Mesothelial cell of epicardium (in vitro differentiated cells): ENCODE measurements around the gene TIMMDC1. TPM values are rescaled to one million over a fixed set of nuclear protein-coding genes. Genes with fewer than 3 reads are reported as not detected.

ENCODE experiments used
- DNase-seq, 2 experiments: peaks; one replicate each; pipeline ENCODE4 v3.0.0; 2021; ENCODE audit warnings: low spot score in 2 of 2; ENCODE audit not compliant: unreplicated experiment in 2 of 2
- H3K27ac Mint-ChIP-seq: 2 replicates; pipeline ENCODE4 v1.8.0; 2021; ENCODE audit warnings: mixed read lengths
- H3K27me3 Mint-ChIP-seq: 2 replicates; pipeline ENCODE4 v1.8.0; 2021; ENCODE audit warnings: low read depth, mixed read lengths
- H3K36me3 Mint-ChIP-seq: 2 replicates; pipeline ENCODE4 v1.8.0; 2021; ENCODE audit warnings: mixed read lengths
- H3K4me1 Mint-ChIP-seq: 2 replicates; pipeline ENCODE4 v1.8.0; 2021; ENCODE audit warnings: mixed read lengths
- H3K4me3 Mint-ChIP-seq: 2 replicates; pipeline ENCODE4 v1.8.0; 2021; ENCODE audit warnings: mild to moderate bottlenecking, moderate library complexity, mixed read lengths
- H3K9me3 Mint-ChIP-seq: 2 replicates; pipeline ENCODE4 v1.8.0; 2021; ENCODE audit warnings: mixed read lengths
- total RNA-seq: library from RNA; stranded (reverse); gene quantifications from 3 replicates; pipeline ENCODE4 v1.2.1, GENCODE V29; 2021
- TF ChIP-seq, protein P1 (sequence below): fragments of 200-600 bp; sonication (generic); IDR thresholded peaks from one replicate; pipeline ENCODE4 v1.5.0; 2021; ENCODE audit warnings: antibody characterized with exemption; ENCODE audit not compliant: unreplicated experiment

TIMMDC1 gene, protein sequence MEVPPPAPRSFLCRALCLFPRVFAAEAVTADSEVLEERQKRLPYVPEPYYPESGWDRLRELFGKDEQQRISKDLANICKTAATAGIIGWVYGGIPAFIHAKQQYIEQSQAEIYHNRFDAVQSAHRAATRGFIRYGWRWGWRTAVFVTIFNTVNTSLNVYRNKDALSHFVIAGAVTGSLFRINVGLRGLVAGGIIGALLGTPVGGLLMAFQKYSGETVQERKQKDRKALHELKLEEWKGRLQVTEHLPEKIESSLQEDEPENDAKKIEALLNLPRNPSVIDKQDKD
- total RNA-seq = 93.9 to 102 TPM (median 95.9 TPM) in 3 replicates

DNA sequence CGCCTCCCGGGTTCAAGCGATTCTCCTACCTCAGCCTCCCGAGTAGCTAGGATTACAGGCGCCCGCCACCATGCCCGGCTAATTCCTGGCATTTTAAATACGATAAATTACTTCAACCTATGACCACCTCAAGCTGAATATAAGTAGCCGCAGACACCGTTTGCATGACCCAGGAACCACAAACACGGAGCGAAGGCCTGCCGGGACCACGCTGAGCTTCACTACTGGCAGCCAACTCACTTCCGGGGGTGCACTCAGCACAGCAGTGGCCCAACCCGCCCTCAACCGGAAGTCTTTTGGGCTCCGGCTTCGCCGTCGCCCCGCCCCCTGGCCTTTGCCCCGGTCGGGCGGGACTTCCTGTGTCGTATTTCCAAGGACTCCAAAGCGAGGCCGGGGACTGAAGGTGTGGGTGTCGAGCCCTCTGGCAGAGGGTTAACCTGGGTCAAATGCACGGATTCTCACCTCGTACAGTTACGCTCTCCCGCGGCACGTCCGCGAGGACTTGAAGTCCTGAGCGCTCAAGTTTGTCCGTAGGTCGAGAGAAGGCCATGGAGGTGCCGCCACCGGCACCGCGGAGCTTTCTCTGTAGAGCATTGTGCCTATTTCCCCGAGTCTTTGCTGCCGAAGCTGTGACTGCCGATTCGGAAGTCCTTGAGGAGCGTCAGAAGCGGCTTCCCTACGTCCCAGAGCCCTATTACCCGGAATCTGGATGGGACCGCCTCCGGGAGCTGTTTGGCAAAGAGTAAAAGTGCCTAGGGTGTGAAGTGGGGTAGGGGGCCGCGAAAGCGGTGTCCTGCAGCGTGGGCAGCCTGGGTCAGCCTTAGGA, at the start of gene TIMMDC1:
TSS of gene TIMMDC1 (plus strand) at position 362 of the 826 bp plus-strand sequence. CDS start at position 549, 187 bp downstream.
- Mint-ChIP-seq H3K9me3 (no peaks in the 10 kb centered on the region), H3K27ac (peak within 1 kb of the TSS; percentile 99), H3K36me3 (no peaks in the 10 kb centered on the region), H3K4me1 (peaks cover 25% of the 10 kb centered on the region), H3K4me3 (peak within 1 kb of the TSS; percentile 99), H3K27me3 (no peaks in the 10 kb centered on the region)
- TF ChIP-seq, protein P1, sequence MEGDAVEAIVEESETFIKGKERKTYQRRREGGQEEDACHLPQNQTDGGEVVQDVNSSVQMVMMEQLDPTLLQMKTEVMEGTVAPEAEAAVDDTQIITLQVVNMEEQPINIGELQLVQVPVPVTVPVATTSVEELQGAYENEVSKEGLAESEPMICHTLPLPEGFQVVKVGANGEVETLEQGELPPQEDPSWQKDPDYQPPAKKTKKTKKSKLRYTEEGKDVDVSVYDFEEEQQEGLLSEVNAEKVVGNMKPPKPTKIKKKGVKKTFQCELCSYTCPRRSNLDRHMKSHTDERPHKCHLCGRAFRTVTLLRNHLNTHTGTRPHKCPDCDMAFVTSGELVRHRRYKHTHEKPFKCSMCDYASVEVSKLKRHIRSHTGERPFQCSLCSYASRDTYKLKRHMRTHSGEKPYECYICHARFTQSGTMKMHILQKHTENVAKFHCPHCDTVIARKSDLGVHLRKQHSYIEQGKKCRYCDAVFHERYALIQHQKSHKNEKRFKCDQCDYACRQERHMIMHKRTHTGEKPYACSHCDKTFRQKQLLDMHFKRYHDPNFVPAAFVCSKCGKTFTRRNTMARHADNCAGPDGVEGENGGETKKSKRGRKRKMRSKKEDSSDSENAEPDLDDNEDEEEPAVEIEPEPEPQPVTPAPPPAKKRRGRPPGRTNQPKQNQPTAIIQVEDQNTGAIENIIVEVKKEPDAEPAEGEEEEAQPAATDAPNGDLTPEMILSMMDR = no peak
- peak; percentile 83 to 94 for DNase-seq

DNA sequence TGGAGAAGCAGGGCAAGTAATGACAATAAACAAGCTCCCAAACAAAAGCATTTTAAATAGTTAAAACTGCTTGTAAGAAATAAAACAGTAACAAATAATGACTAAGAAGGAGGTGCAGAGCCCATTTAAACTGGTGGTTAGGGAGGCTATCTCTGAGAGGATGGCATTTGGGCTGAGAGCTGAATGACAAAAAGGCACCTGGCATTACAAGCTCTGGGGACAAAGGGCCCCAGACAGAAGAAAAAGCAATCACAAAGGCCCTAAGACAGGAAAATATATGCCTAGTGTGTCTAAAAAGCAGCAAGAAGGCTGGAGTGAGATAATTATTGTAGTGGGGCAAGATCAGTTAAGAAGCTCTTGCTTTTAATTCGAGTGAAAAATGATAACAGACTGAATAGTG, 44.5 kb upstream of the TIMMDC1 start:
- peaks cover 43% of the 10 kb centered on the region for H3K36me3 Mint-ChIP-seq
- TF ChIP-seq, protein P1 = no peak
- no peak overlapping the region for H3K4me3 Mint-ChIP-seq
- no peaks in the 10 kb centered on the region for H3K27me3 Mint-ChIP-seq
- H3K27ac Mint-ChIP-seq = no peak overlapping the region
- no peaks in the 10 kb centered on the region for H3K9me3 Mint-ChIP-seq
- no peaks in the 10 kb centered on the region for H3K4me1 Mint-ChIP-seq
- no peak for DNase-seq

DNA sequence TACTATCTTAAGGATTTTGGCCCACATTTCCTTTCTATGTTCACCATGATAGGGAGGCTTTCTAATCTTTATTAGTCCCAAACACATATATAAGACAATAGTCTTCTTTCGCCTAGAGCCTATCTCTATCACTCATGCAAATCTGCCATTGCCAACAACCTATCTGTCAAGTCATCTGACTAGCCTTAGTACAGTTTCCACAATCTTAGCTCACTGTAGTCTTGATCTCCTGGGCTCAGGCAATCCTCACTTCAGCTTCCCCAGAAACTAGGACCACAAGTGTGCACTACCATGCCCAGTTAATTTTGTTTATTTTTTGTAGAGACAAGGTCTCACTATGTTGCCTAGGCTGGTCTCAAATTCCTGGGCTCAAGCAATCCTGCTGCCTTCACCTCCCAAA, 41.9 kb upstream of the TIMMDC1 start:
- DNase-seq = no peak
- Mint-ChIP-seq H3K27me3 (no peaks in the 10 kb centered on the region), H3K4me1 (peaks cover 10% of the 10 kb centered on the region), H3K36me3 (peaks cover 45% of the 10 kb centered on the region), H3K4me3 (no peak overlapping the region), H3K27ac (no peak overlapping the region), H3K9me3 (no peaks in the 10 kb centered on the region)
- TF ChIP-seq, protein P1 = no peak

DNA sequence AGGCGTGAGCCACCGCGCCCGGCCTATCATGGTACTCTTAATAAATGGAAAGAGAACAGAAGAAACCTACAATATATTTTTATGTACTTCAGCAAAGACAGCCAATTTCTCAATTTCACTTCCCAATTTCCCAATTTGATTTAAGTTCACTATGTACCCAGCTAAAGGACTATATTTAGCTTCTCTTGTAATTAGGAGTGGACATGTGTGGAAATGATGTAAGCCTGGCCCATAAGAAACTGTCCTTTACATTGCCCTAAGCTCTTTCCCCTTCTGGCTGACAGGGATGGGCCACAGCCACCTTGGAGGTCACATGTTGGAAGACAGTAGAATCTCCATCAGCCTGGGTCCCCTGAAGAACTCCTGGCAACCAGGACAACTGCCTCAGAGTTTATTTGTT, 41.1 kb upstream of the TIMMDC1 start:
- TF ChIP-seq, protein P1 = no peak
- Mint-ChIP-seq H3K27ac (no peak overlapping the region), H3K27me3 (no peaks in the 10 kb centered on the region), H3K9me3 (no peaks in the 10 kb centered on the region), H3K36me3 (peaks cover 41% of the 10 kb centered on the region), H3K4me1 (peaks cover 17% of the 10 kb centered on the region), H3K4me3 (no peak overlapping the region)
- DNase-seq = no peak

DNA sequence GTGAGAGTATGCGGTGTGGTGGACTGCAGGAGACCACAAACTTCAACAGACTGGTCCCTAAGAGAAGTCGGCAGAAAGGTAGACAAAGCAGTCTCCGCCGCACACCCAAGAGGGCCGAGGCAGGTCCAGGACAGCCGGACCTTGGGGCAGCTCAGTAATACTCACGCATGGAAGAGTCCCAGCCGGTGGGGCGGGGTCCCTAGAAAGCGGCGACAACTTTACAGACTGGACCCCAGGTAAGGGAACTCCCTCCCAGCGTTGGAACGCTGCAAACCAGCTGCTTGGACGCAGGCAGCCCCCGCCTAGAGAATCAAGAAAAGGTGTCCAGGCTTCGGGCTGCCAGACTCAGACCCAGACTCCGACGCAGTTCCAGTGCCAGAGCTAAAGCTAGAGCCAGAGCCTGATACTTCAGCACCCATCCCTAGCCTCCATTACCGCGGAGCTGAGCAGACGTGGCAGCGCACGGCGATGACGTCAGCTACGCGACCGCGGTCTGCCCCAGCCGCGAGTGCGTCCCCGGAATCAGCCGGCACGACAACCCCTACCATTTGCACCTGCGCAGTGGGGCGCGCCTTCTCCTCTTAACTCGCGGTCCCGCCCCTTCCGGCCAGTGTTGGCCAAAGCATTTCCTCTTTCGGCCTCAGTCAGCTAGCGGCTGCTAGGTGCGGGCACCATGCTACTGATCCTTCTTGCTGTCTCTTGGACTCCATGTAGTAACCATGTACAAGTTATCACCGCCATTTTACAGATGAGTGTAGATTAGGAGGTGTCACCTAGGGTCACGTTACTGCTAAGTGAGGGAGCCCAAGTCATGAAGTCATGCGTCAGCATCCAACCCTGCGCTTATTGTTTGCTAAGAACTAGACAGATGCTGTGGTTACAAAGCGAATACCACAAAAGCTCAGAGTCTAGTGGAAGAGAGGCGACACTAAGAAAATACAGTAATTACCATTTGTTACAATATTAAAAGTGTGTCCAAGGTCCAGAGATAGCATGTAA, 34.9 kb upstream of the TIMMDC1 start, which contains the start of gene TMEM39A:
TSS of gene TMEM39A (minus strand) at position 445 of the 999 bp plus-strand sequence. CDS start 1,541 bp downstream, outside the sequence.
- TF ChIP-seq, protein P1 = peak; percentile 14
- peak; percentile 99 for DNase-seq
- Mint-ChIP-seq H3K9me3 (no peaks in the 10 kb centered on the region), H3K27me3 (peaks cover 1% of the 10 kb centered on the region), H3K4me3 (peak within 1 kb of the TSS; percentile 99), H3K36me3 (peaks cover 14% of the 10 kb centered on the region), H3K4me1 (peaks cover 32% of the 10 kb centered on the region), H3K27ac (peak within 1 kb of the TSS; percentile 99)
